Measurements from ENCODE around the gene ALKBH3. TPM values are rescaled to one million over a fixed set of nuclear protein-coding genes. Genes with fewer than 3 reads are reported as not detected.

Gene ALKBH3
- total RNA-seq, 1 experiment from 2014 or later = 18.8 TPM

DNA sequence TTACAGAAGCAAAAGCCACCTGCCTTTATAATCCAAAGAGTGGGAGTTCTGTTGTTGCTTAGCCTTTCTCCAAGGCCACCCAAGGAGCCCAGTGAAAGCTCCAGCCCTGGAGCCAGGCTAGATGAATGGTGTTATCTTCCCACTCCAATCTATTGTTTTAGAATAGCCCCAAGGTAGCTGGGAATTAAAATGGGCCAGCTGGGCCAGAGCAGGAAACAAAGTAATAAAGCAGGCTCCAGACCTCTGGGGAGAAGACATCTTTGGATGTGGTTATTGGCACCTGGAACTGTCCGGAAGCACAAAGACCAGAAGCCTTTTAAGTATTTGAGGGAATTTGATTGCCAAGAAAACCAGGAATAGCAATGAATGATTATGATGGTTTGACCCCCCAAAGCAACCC lies 70.6 kb downstream of the ALKBH3 start:
- H2AK5ac ChIP-seq (ENCODE audit: insufficient read length, low read length) = no peak overlapping the region
- no peak overlapping the region for H3K27ac Mint-ChIP-seq
- no peaks in the 10 kb centered on the region for H4K20me1 ChIP-seq (ENCODE audit: control insufficient read depth, insufficient read depth, insufficient read length)
- no peaks in the 10 kb centered on the region for H3K27me3 ChIP-seq (ENCODE audit: insufficient read depth, low read length)
- H2BK120ac ChIP-seq (ENCODE audit: low read depth, low read length, poor library complexity, severe bottlenecking) = no peak overlapping the region
- no peak overlapping the region for H3K27ac ChIP-seq (ENCODE audit: insufficient read length, low read depth, low read length)
- H3K9me3 ChIP-seq (ENCODE audit: control insufficient read depth, low read depth, low read length) = no peaks in the 10 kb centered on the region
- H3K56ac ChIP-seq (ENCODE audit: insufficient read length, low read depth, low read length) = no peak overlapping the region
- no peak overlapping the region for H3K14ac ChIP-seq (ENCODE audit: insufficient read depth, low read length)
- H3K9ac ChIP-seq (ENCODE audit: extremely low read depth, insufficient read length, low read length) = no peak overlapping the region
- DNase-seq = peak; percentile 12
- H2BK5ac ChIP-seq (ENCODE audit: insufficient read length, low read length) = no peak overlapping the region
- no peak overlapping the region for H4K91ac ChIP-seq (ENCODE audit: insufficient read length, low read depth, low read length)
- H3K23me2 ChIP-seq (ENCODE audit: insufficient read length, low read depth, low read length, poor library complexity, severe bottlenecking) = no peaks in the 10 kb centered on the region
- H3K27me3 Mint-ChIP-seq (ENCODE audit: low read depth) = peaks cover 12% of the 10 kb centered on the region
- H2AFZ ChIP-seq (ENCODE audit: low read length) = no peak overlapping the region
- H4K8ac ChIP-seq (replicated peaks; ENCODE audit: insufficient read length, low read depth, low read length) = no peak overlapping the region
- H4K5ac ChIP-seq (ENCODE audit: insufficient read length, low read depth, low read length) = no peak overlapping the region
- peaks cover 0 to 10% (median 5%) of the 10 kb centered on the region in 3 experiments; a peak in 3 of 7 replicates for H3K36me3 Mint-ChIP-seq (ENCODE audit: insufficient read depth in 1 of 3, low read depth in 3 of 3)
- no CpG with 5 or more reads among the region's 1 CpG for WGBS (ENCODE audit: extremely low coverage, insufficient read length, low lambda C conversion rate)
- H2BK12ac ChIP-seq (ENCODE audit: insufficient read length, low read depth, low read length) = no peak overlapping the region
- H3K18ac ChIP-seq (ENCODE audit: insufficient read length, low read depth, low read length) = no peak overlapping the region
- no peak overlapping the region for H3T11ph ChIP-seq (ENCODE audit: low read length)
- no peaks in the 10 kb centered on the region for H3K79me2 ChIP-seq (ENCODE audit: insufficient read depth, low read length)
- no peak overlapping the region for H3K23ac ChIP-seq (ENCODE audit: insufficient read length, low read depth, low read length)
- H3K79me1 ChIP-seq (ENCODE audit: insufficient read depth, low read depth, low read length, poor library complexity, severe bottlenecking) = no peaks in the 10 kb centered on the region
- TF ChIP-seq, protein P1, sequence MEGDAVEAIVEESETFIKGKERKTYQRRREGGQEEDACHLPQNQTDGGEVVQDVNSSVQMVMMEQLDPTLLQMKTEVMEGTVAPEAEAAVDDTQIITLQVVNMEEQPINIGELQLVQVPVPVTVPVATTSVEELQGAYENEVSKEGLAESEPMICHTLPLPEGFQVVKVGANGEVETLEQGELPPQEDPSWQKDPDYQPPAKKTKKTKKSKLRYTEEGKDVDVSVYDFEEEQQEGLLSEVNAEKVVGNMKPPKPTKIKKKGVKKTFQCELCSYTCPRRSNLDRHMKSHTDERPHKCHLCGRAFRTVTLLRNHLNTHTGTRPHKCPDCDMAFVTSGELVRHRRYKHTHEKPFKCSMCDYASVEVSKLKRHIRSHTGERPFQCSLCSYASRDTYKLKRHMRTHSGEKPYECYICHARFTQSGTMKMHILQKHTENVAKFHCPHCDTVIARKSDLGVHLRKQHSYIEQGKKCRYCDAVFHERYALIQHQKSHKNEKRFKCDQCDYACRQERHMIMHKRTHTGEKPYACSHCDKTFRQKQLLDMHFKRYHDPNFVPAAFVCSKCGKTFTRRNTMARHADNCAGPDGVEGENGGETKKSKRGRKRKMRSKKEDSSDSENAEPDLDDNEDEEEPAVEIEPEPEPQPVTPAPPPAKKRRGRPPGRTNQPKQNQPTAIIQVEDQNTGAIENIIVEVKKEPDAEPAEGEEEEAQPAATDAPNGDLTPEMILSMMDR (conservative IDR thresholded peaks at IDR 0.05) = no peak
- H2BK15ac ChIP-seq (ENCODE audit: low read depth, low read length) = no peak overlapping the region
- H3K9me3 Mint-ChIP-seq = peaks cover 3% of the 10 kb centered on the region in 2 experiments; a peak in 4 of 5 replicates
- H3K4me1 Mint-ChIP-seq = peaks cover 71 to 79% of the 10 kb centered on the region in 2 experiments
- no peak overlapping the region for H3K4ac ChIP-seq (ENCODE audit: low read depth, low read length)
- H2BK20ac ChIP-seq (ENCODE audit: low read depth, low read length, poor library complexity, severe bottlenecking) = no peak overlapping the region
- peaks cover 10% of the 10 kb centered on the region for H3K4me1 ChIP-seq (ENCODE audit: insufficient read depth, low read length)
- H3K4me2 ChIP-seq (ENCODE audit: insufficient read depth, insufficient read length, low read length) = no peak overlapping the region
- no peak overlapping the region for H3K4me3 Mint-ChIP-seq

All from H9 (cell line).